M059J (cell line): ENCODE measurements around the gene SNX33. TPM values are rescaled to one million over a fixed set of nuclear protein-coding genes. Genes with fewer than 3 reads are reported as not detected.
"Not testable (repeated sequence)": the region's sequence is repeated elsewhere in the genome, so short reads cannot be mapped to it uniquely, and the experiment has no call there.

Experiments used
- DNase-seq: peaks from one replicate; pipeline ENCODE4 v3.0.0-alpha.2; 2012; ENCODE audit warnings: low read depth
- total RNA-seq: library from RNA; depleted of rRNA; stranded (reverse); fragments of >200 nt; shearing (Covaris generic); gene quantifications from 2 replicates; pipeline ENCODE4 v1.2.3, GENCODE V29; 2014

Gene SNX33
- total RNA-seq, 1 experiment from 2014 or later: 10.6 TPM

GRCh38 chr15:75683646-75684312 is 36.1 kb downstream of the SNX33 start:
- DNase-seq: peak; percentile 43

GRCh38 chr15:75684648-75685047 is 36.9 kb downstream of the SNX33 start:
- DNase-seq: no peak

GRCh38 chr15:75685195-75685594 is 37.5 kb downstream of the SNX33 start:
- no peak for DNase-seq

- peak; percentile 54 for DNase-seq
Measured at GRCh38 chr15:75686212-75686642, 38.5 kb downstream of the SNX33 start.

GRCh38 chr15:75687486-75688277 is 40.0 kb downstream of the SNX33 start:
- no peak for DNase-seq

- no peak for DNase-seq
Measured at GRCh38 chr15:75688278-75688557, 40.5 kb downstream of the SNX33 start.

- no peak for DNase-seq
Measured at GRCh38 chr15:75688831-75689230, 41.1 kb downstream of the SNX33 start.

GRCh38 chr15:75689429-75689828 is 41.7 kb downstream of the SNX33 start:
- DNase-seq: not testable (repeated sequence)

- DNase-seq: not testable (repeated sequence)
Measured at GRCh38 chr15:75692311-75692710, 44.6 kb downstream of the SNX33 start.

- not testable (repeated sequence) for DNase-seq
Measured at GRCh38 chr15:75693028-75693427, 45.3 kb downstream of the SNX33 start.

GRCh38 chr15:75693501-75694240 is 46.0 kb downstream of the SNX33 start:
- peak; percentile 70 for DNase-seq

GRCh38 chr15:75694241-75695182 is 46.8 kb downstream of the SNX33 start:
- DNase-seq: peak; percentile 98

- no peak for DNase-seq
Measured at GRCh38 chr15:75695220-75695619, 47.5 kb downstream of the SNX33 start.

GRCh38 chr15:75695634-75696310 is 48.1 kb downstream of the SNX33 start:
- DNase-seq: peak; percentile 23

GRCh38 chr15:75696311-75696720 is 48.6 kb downstream of the SNX33 start:
- DNase-seq: no peak

GRCh38 chr15:75696854-75697259 is 49.1 kb downstream of the SNX33 start:
- no peak for DNase-seq

GRCh38 chr15:75697523-75697922 is 49.8 kb downstream of the SNX33 start:
- DNase-seq: peak; percentile 44

- not testable (repeated sequence) for DNase-seq
Measured at GRCh38 chr15:75697974-75698747, 50.4 kb downstream of the SNX33 start.

GRCh38 chr15:75699517-75699916 is 51.8 kb downstream of the SNX33 start:
- not testable (repeated sequence) for DNase-seq
